Measurements from ENCODE around the gene LIPJ. TPM values are rescaled to one million over a fixed set of nuclear protein-coding genes. Genes with fewer than 3 reads are reported as not detected.

Gene LIPJ
- total and polyA plus RNA-seq, 10 of the 15 experiments (the other 5 are each of a cell fraction or from before 2014, with no cell fraction given): 0.03 to 0.23 (median 0.08) TPM; not detected in 5

- H3K27me3 ChIP-seq (replicated peaks in 1 of 2; ENCODE audit: control insufficient read depth in 2 of 2, insufficient read depth in 2 of 2, low read length in 1 of 2): no peaks in the 10 kb centered on the region
- H2AFZ ChIP-seq (ENCODE audit: control insufficient read depth, low read depth, low read length): peak overlapping the region; percentile 84
- peak overlapping the region; percentile 51 for H3K4me2 ChIP-seq (ENCODE audit: control insufficient read depth, insufficient read depth)
- CTCF ChIA-PET: interaction anchor here (0.6 to 8.7 kb wide), 24 partner anchors 9 to 732 kb away, joined by 3 to 86 read pairs (median 4); no protein-coding TSS in a partner anchor
- POLR2A ChIA-PET: interaction anchor here (0.7 to 1.4 kb wide), 2 partner anchors 16 to 763 kb away, joined by 3 to 5 read pairs; no protein-coding TSS in a partner anchor
- in situ Hi-C loops (cut with MboI) (no loop called here), intact Hi-C loops (cut with micrococcal nuclease; ENCODE audit: unreplicated experiment) (loop anchor here (5.0 kb wide), 1 partner anchor 230 kb away; no protein-coding TSS in a partner anchor)
- no peaks in the 10 kb centered on the region for H4K20me1 ChIP-seq (ENCODE audit: control insufficient read depth, insufficient read depth)
- FAIRE-seq: no peak
- no peaks in the 10 kb centered on the region; the same call in 1 of the 2 replicates for H3K79me2 ChIP-seq (ENCODE audit: control insufficient read depth, insufficient read depth, low read length)
- no TSS peak for BruUV-seq (replicated peaks)
- WGBS (ENCODE audit: insufficient coverage, insufficient replicate concordance, low lambda C conversion rate, missing lambda C conversion rate): 0% methylated on average over 4 of the region's 4 CpGs
- peak overlapping the region; percentile 69; the same call in 1 of the 2 replicates for H3K4me3 ChIP-seq
- no peak overlapping the region for H3K9ac ChIP-seq (ENCODE audit: control insufficient read depth, insufficient read depth, low read length)
- RAD21 ChIA-PET (ENCODE audit: unreplicated experiment): interaction anchor here (0.8 to 1.9 kb wide), 6 partner anchors 8 to 788 kb away, joined by 3 to 6 read pairs (median 4); no protein-coding TSS in a partner anchor
- SMC1A ChIA-PET (ENCODE audit: uncharacterized antibody, unreplicated experiment): interaction anchor here (0.7 to 2.5 kb wide), 5 partner anchors 10 to 661 kb away, joined by 3 to 10 read pairs (median 3); no protein-coding TSS in a partner anchor
- H3K27ac ChIP-seq (ENCODE audit: control insufficient read depth, insufficient read depth): no peak overlapping the region
- no peak for TF ChIP-seq ZNF207 (IDR thresholded peaks at IDR 0.05; ENCODE audit: borderline replicate concordance)
- TF ChIP-seq ZNF274 (IDR thresholded peaks at IDR 0.05; ENCODE audit: insufficient read depth, insufficient read length): no peak
- no peak for TF ChIP-seq ZZZ3 (IDR thresholded peaks at IDR 0.05; ENCODE audit: control insufficient read depth, insufficient read length, low read depth)
- TF ChIP-seq CBFB (IDR thresholded peaks at IDR 0.05; ENCODE audit: low read depth): no peak
- TF ChIP-seq RFX5 (IDR thresholded peaks at IDR 0.05; ENCODE audit: low read depth, low read length): no peak
- no peak for TF ChIP-seq STAT3 (IDR thresholded peaks at IDR 0.05; ENCODE audit: low read depth, low read length)
- TF ChIP-seq USF2 (IDR thresholded peaks at IDR 0.05; ENCODE audit: borderline replicate concordance, low read depth, low read length): no peak
- no peak for TF ChIP-seq BHLHE40 (IDR thresholded peaks at IDR 0.05; ENCODE audit: borderline replicate concordance in 1 of 2, low read depth in 2 of 2, low read length in 1 of 2)
- TF ChIP-seq ATF7 (IDR thresholded peaks at IDR 0.05; ENCODE audit: low read depth): no peak
- no peak for TF ChIP-seq NR2F1 (conservative IDR thresholded peaks at IDR 0.05)
- TF ChIP-seq SREBF1 (IDR thresholded peaks at IDR 0.05; ENCODE audit: low read length): no peak
- no peak for TF ChIP-seq RELA (IDR thresholded peaks at IDR 0.05; ENCODE audit: borderline replicate concordance, partially characterized antibody)
- TF ChIP-seq ZBTB11 (CRISPR knock-in tag; IDR thresholded peaks at IDR 0.05): no peak
- no peak for TF ChIP-seq SIN3A (IDR thresholded peaks at IDR 0.05; ENCODE audit: low read depth, low read length)
- TF ChIP-seq E2F8 (IDR thresholded peaks at IDR 0.05; ENCODE audit: low read depth, partially characterized antibody): no peak
- TF ChIP-seq DPF2 (IDR thresholded peaks at IDR 0.05): no peak
- TF ChIP-seq SMAD1 (IDR thresholded peaks at IDR 0.05; ENCODE audit: low read depth, partially characterized antibody): no peak
- H3K36me3 ChIP-seq (ENCODE audit: control insufficient read depth in 2 of 2, insufficient read depth in 2 of 2, low read length in 1 of 2): no peaks in the 10 kb centered on the region
- no peak for DNase-seq (ENCODE audit: low read depth, low spot score)
- peaks cover 4% of the 10 kb centered on the region; the same call in 1 of the 2 replicates for H3K4me1 ChIP-seq (ENCODE audit: control insufficient read depth, insufficient read depth, low read length)
- ATAC-seq: no peak
- no peaks in the 10 kb centered on the region; the same call in 2 of the 3 replicates for H3K9me3 ChIP-seq (replicated peaks; ENCODE audit: control insufficient read depth, insufficient read depth, low read length)
These were observed 4.2 kb upstream of the LIPJ start for GRCh38 chr10:88582411-88582805.
